ENCODE measurements around the gene MFSD6. TPM values are rescaled to one million over a fixed set of nuclear protein-coding genes. Genes with fewer than 3 reads are reported as not detected.

The MFSD6 gene
- total RNA-seq, 1 experiment from 2014 or later: 4.7 TPM

GRCh38 chr2:190376083-190376482, 32.1 kb upstream of the MFSD6 start (continued):
- TF ChIP-seq AFF4 (CRISPR knock-in tag; IDR thresholded peaks at IDR 0.05; ENCODE audit: borderline replicate concordance): no peak
- TF ChIP-seq, protein P1, sequence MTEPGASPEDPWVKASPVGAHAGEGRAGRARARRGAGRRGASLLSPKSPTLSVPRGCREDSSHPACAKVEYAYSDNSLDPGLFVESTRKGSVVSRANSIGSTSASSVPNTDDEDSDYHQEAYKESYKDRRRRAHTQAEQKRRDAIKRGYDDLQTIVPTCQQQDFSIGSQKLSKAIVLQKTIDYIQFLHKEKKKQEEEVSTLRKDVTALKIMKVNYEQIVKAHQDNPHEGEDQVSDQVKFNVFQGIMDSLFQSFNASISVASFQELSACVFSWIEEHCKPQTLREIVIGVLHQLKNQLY (CRISPR knock-in tag; IDR thresholded peaks at IDR 0.05): no peak
- no peak for TF ChIP-seq ZBTB21 (CRISPR knock-in tag; IDR thresholded peaks at IDR 0.05; ENCODE audit: borderline replicate concordance)
- TF ChIP-seq HMGA2 (CRISPR knock-in tag; IDR thresholded peaks at IDR 0.05): no peak
- TF ChIP-seq, protein P2, sequence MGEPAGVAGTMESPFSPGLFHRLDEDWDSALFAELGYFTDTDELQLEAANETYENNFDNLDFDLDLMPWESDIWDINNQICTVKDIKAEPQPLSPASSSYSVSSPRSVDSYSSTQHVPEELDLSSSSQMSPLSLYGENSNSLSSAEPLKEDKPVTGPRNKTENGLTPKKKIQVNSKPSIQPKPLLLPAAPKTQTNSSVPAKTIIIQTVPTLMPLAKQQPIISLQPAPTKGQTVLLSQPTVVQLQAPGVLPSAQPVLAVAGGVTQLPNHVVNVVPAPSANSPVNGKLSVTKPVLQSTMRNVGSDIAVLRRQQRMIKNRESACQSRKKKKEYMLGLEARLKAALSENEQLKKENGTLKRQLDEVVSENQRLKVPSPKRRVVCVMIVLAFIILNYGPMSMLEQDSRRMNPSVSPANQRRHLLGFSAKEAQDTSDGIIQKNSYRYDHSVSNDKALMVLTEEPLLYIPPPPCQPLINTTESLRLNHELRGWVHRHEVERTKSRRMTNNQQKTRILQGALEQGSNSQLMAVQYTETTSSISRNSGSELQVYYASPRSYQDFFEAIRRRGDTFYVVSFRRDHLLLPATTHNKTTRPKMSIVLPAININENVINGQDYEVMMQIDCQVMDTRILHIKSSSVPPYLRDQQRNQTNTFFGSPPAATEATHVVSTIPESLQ (CRISPR knock-in tag; IDR thresholded peaks at IDR 0.05): no peak
- TF ChIP-seq, protein P3, sequence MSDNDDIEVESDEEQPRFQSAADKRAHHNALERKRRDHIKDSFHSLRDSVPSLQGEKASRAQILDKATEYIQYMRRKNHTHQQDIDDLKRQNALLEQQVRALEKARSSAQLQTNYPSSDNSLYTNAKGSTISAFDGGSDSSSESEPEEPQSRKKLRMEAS (CRISPR knock-in tag; IDR thresholded peaks at IDR 0.05): no peak
- TF ChIP-seq ATF3 (CRISPR knock-in tag; conservative IDR thresholded peaks at IDR 0.05): no peak
- TF ChIP-seq CREB1 (CRISPR knock-in tag; IDR thresholded peaks at IDR 0.05): no peak
- TF ChIP-seq, protein P4, sequence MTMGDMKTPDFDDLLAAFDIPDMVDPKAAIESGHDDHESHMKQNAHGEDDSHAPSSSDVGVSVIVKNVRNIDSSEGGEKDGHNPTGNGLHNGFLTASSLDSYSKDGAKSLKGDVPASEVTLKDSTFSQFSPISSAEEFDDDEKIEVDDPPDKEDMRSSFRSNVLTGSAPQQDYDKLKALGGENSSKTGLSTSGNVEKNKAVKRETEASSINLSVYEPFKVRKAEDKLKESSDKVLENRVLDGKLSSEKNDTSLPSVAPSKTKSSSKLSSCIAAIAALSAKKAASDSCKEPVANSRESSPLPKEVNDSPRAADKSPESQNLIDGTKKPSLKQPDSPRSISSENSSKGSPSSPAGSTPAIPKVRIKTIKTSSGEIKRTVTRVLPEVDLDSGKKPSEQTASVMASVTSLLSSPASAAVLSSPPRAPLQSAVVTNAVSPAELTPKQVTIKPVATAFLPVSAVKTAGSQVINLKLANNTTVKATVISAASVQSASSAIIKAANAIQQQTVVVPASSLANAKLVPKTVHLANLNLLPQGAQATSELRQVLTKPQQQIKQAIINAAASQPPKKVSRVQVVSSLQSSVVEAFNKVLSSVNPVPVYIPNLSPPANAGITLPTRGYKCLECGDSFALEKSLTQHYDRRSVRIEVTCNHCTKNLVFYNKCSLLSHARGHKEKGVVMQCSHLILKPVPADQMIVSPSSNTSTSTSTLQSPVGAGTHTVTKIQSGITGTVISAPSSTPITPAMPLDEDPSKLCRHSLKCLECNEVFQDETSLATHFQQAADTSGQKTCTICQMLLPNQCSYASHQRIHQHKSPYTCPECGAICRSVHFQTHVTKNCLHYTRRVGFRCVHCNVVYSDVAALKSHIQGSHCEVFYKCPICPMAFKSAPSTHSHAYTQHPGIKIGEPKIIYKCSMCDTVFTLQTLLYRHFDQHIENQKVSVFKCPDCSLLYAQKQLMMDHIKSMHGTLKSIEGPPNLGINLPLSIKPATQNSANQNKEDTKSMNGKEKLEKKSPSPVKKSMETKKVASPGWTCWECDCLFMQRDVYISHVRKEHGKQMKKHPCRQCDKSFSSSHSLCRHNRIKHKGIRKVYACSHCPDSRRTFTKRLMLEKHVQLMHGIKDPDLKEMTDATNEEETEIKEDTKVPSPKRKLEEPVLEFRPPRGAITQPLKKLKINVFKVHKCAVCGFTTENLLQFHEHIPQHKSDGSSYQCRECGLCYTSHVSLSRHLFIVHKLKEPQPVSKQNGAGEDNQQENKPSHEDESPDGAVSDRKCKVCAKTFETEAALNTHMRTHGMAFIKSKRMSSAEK (CRISPR knock-in tag; IDR thresholded peaks at IDR 0.05; ENCODE audit: borderline replicate concordance): no peak

- Mint-ChIP-seq H3K9me3 (no peaks in the 10 kb centered on the region), H3K36me3 (no peaks in the 10 kb centered on the region), H3K27me3 (ENCODE audit: low read depth) (no peaks in the 10 kb centered on the region), H3K4me3 (no peak overlapping the region), H3K27ac (no peak overlapping the region), H3K4me1 (no peaks in the 10 kb centered on the region)
- ChIA-PET POLR2A (interaction anchor here (0.6 kb wide), 1 partner anchor 30 kb away, joined by 3 read pairs; no protein-coding TSS in a partner anchor), CTCF (no interaction called here)
- DNase-seq (ENCODE audit: low spot score): no peak
- TF ChIP-seq TEAD1 (CRISPR knock-in tag; IDR thresholded peaks at IDR 0.05) (no peak), SMAD4 (CRISPR knock-in tag; IDR thresholded peaks at IDR 0.05) (no peak), ZNF423 (CRISPR knock-in tag; IDR thresholded peaks at IDR 0.05) (no peak), ESRRA (CRISPR knock-in tag; IDR thresholded peaks at IDR 0.05; ENCODE audit: borderline replicate concordance) (no peak), GABPB1 (CRISPR knock-in tag; IDR thresholded peaks at IDR 0.05) (no peak), NR2C2 (CRISPR knock-in tag; IDR thresholded peaks at IDR 0.05) (no peak), E2F5 (CRISPR knock-in tag; IDR thresholded peaks at IDR 0.05) (no peak), NFYB (CRISPR knock-in tag; conservative IDR thresholded peaks at IDR 0.05; ENCODE audit: low read depth) (no peak)
- TF ChIP-seq, protein P1 (CRISPR knock-in tag; IDR thresholded peaks at IDR 0.05): no peak
- TF ChIP-seq, protein P5, sequence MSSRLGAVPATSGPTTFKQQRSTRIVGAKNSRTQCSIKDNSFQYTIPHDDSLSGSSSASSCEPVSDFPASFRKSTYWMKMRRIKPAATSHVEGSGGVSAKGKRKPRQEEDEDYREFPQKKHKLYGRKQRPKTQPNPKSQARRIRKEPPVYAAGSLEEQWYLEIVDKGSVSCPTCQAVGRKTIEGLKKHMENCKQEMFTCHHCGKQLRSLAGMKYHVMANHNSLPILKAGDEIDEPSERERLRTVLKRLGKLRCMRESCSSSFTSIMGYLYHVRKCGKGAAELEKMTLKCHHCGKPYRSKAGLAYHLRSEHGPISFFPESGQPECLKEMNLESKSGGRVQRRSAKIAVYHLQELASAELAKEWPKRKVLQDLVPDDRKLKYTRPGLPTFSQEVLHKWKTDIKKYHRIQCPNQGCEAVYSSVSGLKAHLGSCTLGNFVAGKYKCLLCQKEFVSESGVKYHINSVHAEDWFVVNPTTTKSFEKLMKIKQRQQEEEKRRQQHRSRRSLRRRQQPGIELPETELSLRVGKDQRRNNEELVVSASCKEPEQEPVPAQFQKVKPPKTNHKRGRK (CRISPR knock-in tag; IDR thresholded peaks at IDR 0.05; ENCODE audit: borderline replicate concordance): no peak
- TF ChIP-seq, protein P3 (CRISPR knock-in tag; IDR thresholded peaks at IDR 0.05): no peak
- no peak for ATAC-seq
Measured at GRCh38 chr2:190376591-190377245, 31.4 kb upstream of the MFSD6 start.
